ENCODE results near the gene FXR1.

DNA sequence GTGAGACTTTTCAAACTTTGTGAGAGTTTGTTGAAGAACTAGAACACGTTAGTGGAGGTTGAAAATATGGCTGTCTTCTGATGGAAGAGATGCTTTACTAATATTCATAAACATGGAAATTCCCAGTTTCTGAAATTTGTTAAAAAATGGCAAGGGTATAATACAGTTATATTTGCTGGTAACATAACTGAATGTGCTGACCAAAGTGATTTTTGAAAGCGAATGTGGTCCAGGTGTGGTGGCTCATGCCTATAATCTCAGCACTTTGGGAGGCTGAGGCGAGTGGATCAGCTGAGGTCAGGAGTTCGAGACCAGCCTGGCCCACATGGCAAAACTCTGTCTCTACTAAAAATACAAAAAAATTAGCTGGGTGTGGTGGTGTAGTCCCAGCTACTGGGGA is 18.1 kb downstream of the FXR1 start:
- TF ChIP-seq, protein P1, sequence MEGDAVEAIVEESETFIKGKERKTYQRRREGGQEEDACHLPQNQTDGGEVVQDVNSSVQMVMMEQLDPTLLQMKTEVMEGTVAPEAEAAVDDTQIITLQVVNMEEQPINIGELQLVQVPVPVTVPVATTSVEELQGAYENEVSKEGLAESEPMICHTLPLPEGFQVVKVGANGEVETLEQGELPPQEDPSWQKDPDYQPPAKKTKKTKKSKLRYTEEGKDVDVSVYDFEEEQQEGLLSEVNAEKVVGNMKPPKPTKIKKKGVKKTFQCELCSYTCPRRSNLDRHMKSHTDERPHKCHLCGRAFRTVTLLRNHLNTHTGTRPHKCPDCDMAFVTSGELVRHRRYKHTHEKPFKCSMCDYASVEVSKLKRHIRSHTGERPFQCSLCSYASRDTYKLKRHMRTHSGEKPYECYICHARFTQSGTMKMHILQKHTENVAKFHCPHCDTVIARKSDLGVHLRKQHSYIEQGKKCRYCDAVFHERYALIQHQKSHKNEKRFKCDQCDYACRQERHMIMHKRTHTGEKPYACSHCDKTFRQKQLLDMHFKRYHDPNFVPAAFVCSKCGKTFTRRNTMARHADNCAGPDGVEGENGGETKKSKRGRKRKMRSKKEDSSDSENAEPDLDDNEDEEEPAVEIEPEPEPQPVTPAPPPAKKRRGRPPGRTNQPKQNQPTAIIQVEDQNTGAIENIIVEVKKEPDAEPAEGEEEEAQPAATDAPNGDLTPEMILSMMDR (conservative IDR thresholded peaks at IDR 0.05; ENCODE audit: low read depth, low read length) = no peak
- no peak for TF ChIP-seq EZH2 (IDR thresholded peaks at IDR 0.05; ENCODE audit: borderline replicate concordance, low read depth, low read length, poor library complexity, severe bottlenecking)

Measured in A673 (cell line).